HG03460 (cell line): ENCODE results near the gene RHPN2.
"Not testable (repeated sequence)": the region's sequence is repeated elsewhere in the genome, so short reads cannot be mapped to it uniquely, and the experiment has no call there.

ENCODE experiments used
- ATAC-seq: cut with Tn5 transposase; IDR thresholded peaks from one replicate; pipeline ENCODE4 v1.9.1; 2021; ENCODE audit not compliant: unreplicated experiment

Gene RHPN2

GRCh38 chr19:33032218-33032781 lies 32.4 kb downstream of the RHPN2 start:
- ATAC-seq: no peak

- no peak for ATAC-seq
Measured at GRCh38 chr19:33029746-33030303, 34.9 kb downstream of the RHPN2 start.

GRCh38 chr19:33026602-33027001 lies 38.1 kb downstream of the RHPN2 start:
- ATAC-seq: not testable (repeated sequence)

GRCh38 chr19:33025468-33026238 lies 39.0 kb downstream of the RHPN2 start:
- ATAC-seq: not testable (repeated sequence)

GRCh38 chr19:33024398-33024797 lies 40.3 kb downstream of the RHPN2 start:
- no peak for ATAC-seq

- no peak for ATAC-seq
Measured at GRCh38 chr19:33022472-33023116, 42.1 kb downstream of the RHPN2 start.

GRCh38 chr19:33010891-33011290 lies 53.8 kb downstream of the RHPN2 start:
- ATAC-seq: not testable (repeated sequence)

GRCh38 chr19:33008738-33009137 lies 56.0 kb downstream of the RHPN2 start:
- ATAC-seq: no peak

GRCh38 chr19:33005440-33005839 lies 59.2 kb downstream of the RHPN2 start:
- ATAC-seq: no peak

GRCh38 chr19:33003424-33004024 lies 61.2 kb downstream of the RHPN2 start:
- ATAC-seq: not testable (repeated sequence)

- not testable (repeated sequence) for ATAC-seq
Measured at GRCh38 chr19:33002126-33002865, 62.4 kb downstream of the RHPN2 start.

- no peak for ATAC-seq
Measured at GRCh38 chr19:33000910-33001309, 63.8 kb downstream of the RHPN2 start.

GRCh38 chr19:33000510-33000909 lies 64.2 kb downstream of the RHPN2 start:
- no peak for ATAC-seq

- no peak for ATAC-seq
Measured at GRCh38 chr19:32998722-32999121, 66.0 kb downstream of the RHPN2 start.

- no peak for ATAC-seq
Measured at GRCh38 chr19:32997716-32998355, 66.9 kb downstream of the RHPN2 start.

- ATAC-seq: not testable (repeated sequence)
Measured at GRCh38 chr19:32997061-32997464, 67.6 kb downstream of the RHPN2 start.

GRCh38 chr19:32995966-32996365 lies 68.7 kb downstream of the RHPN2 start:
- ATAC-seq: not testable (repeated sequence)

- no peak for ATAC-seq
Measured at GRCh38 chr19:32988724-32989123, 76.0 kb downstream of the RHPN2 start.

GRCh38 chr19:32988254-32988653 lies 76.4 kb downstream of the RHPN2 start:
- not testable (repeated sequence) for ATAC-seq

GRCh38 chr19:32982488-32982887 lies 82.2 kb downstream of the RHPN2 start:
- ATAC-seq: not testable (repeated sequence)
